ENCODE measurements around the gene SCRN1. TPM values are rescaled to one million over a fixed set of nuclear protein-coding genes. Genes with fewer than 3 reads are reported as not detected.
A peak's percentile ranks its signal among the peaks of the same experiment; 100 is the strongest.

SCRN1 gene
- total RNA-seq, 1 experiment from 2014 or later, result 20.5 TPM

- in situ Hi-C loops (cut with HindIII; ENCODE audit: low pct_unique_long_range_greater_than_20kb, low sequenced_read_pairs), result no loop called here
- DNase-seq (ENCODE audit: low read depth), result no peak
Observed at GRCh38 chr7:30018451-30018850, 28.9 kb upstream of the SCRN1 start.

DNA sequence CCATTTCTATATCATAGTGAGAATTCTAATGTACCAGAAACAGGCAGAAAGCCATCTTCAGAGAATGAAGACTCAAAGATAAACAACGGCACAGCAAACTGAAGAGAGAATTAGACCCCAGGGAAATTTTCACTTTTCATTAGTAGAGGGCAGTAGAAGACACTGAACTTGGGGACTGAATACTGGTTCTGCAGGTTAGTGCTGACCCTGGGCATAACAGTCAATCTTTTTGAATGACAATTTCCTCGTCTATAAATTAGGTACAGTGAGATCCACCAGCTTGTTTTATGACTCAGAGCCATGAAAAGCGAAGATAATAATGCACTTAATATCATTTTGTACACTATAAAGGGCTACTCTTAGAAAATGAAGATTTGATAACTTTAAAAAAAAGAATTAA lies 23.2 kb upstream of the SCRN1 start:
- in situ Hi-C loops (cut with HindIII; ENCODE audit: low pct_unique_long_range_greater_than_20kb, low sequenced_read_pairs), result no loop called here
- DNase-seq (ENCODE audit: low read depth), result no peak

GRCh38 chr7:30010021-30010420 lies 20.4 kb upstream of the SCRN1 start:
- in situ Hi-C loops (cut with HindIII; ENCODE audit: low pct_unique_long_range_greater_than_20kb, low sequenced_read_pairs), result no loop called here
- DNase-seq (ENCODE audit: low read depth), result no peak

DNA sequence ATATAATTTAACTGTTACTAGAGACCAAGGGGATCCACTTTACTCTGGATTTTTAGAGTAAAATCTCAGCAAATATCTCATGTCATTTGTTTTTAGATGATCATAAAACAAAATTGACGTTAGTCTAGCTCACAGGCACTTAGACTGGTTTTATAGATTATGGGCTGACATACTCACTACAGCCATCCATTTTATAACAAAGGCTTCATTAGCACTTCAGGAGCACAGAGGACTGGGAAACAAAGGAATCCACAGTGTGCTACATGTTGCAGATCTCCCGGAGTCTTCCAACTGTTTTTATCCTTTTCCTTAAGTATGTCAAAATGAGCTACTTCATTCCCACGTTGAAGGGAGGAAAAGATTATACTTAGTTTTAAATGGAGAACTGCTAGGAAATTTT lies 15.9 kb upstream of the SCRN1 start:
- in situ Hi-C loops (cut with HindIII; ENCODE audit: low pct_unique_long_range_greater_than_20kb, low sequenced_read_pairs), result no loop called here

DNA sequence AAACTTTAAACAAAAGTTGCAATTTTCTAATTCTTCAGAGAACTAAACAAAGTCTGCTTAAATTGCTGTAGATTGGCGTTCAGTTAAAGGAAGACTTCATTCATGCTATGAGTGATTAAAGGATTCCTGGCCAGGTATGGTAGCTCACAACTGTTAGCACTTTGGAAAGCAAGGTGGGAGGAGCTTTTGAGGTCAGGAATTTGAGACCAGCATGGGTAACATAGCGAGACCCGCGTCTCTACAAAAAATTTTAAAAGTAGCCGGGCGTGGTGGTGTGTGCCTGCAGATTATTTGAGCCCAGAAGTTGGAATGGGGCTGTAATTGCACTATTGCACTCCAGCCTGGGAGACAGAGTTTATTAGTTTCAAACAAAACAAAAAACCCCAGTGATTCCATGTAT lies 13.5 kb upstream of the SCRN1 start:
- in situ Hi-C loops (cut with HindIII; ENCODE audit: low pct_unique_long_range_greater_than_20kb, low sequenced_read_pairs), result no loop called here
- no peak for DNase-seq (ENCODE audit: low read depth)

More for the DNA sequence above, 15.9 kb upstream of the SCRN1 start:
- DNase-seq (ENCODE audit: low read depth), result no peak

DNA sequence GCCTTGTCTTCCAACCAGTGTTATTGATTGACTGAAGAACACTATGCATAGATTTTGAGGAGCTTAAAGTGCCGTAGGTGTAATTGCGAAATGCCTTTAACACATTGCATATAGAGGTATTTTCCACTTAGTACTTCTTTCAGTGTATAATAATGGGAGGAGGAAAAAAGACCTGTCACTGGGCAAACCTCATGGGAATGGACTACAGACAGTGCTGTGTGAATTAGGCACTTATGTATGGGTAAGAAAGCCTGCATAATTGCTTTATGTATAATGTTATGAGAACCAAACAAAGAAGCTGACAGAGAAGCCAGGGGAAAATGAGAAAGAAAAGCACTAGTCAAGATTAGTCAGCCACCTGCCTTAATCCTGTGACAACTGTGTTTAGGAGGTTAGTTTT lies 12.4 kb upstream of the SCRN1 start:
- DNase-seq (ENCODE audit: low read depth), result no peak
- in situ Hi-C loops (cut with HindIII; ENCODE audit: low pct_unique_long_range_greater_than_20kb, low sequenced_read_pairs), result no loop called here

DNA sequence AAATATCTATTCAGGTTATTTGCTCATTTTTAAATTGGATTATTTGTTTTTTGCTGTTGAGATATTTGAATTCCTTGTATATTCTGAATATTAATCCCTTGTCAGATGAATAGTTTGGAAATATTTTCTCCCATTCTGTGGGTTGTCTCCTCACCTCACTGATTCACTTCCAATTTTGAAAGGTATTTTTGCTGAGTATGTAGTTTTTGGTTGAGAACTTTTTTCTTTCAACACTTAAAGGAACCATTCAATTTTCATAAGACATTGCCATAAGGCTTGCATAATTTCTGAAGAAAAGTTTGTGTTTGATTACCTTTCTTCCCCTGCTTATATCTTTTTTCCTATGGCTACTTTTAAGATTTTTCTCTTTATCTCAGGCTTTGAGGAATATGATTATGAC lies 8.9 kb upstream of the SCRN1 start:
- no peak for DNase-seq (ENCODE audit: low read depth)
- in situ Hi-C loops (cut with HindIII; ENCODE audit: low pct_unique_long_range_greater_than_20kb, low sequenced_read_pairs), result no loop called here

DNA sequence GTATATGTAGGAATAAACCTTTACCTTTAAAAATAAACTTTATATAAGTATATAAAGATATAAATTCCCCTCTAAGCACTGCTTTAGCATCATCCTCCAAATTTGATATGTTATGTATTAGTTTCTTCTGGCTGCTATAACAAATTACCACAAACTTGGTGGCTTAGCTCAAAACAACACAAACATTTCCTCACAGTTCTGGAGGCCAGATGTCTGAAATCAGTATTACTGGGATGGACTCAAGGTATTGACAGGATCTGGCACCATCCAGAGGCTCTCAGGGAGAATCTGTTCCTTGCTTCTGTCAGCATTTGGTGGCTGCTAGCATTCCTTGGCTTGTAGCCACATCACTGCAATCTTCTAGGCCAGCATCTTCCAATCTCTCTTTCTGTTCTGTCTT lies 6.7 kb upstream of the SCRN1 start:
- no peak for DNase-seq (ENCODE audit: low read depth)
- in situ Hi-C loops (cut with HindIII; ENCODE audit: low pct_unique_long_range_greater_than_20kb, low sequenced_read_pairs), result no loop called here

- in situ Hi-C loops (cut with HindIII; ENCODE audit: low pct_unique_long_range_greater_than_20kb, low sequenced_read_pairs), result no loop called here
- DNase-seq (ENCODE audit: low read depth), result no peak
Observed at GRCh38 chr7:29995652-29996051, 6.1 kb upstream of the SCRN1 start.

GRCh38 chr7:29993140-29993539 lies 3.5 kb upstream of the SCRN1 start:
- DNase-seq (ENCODE audit: low read depth), result no peak
- in situ Hi-C loops (cut with HindIII; ENCODE audit: low pct_unique_long_range_greater_than_20kb, low sequenced_read_pairs), result no loop called here

DNA sequence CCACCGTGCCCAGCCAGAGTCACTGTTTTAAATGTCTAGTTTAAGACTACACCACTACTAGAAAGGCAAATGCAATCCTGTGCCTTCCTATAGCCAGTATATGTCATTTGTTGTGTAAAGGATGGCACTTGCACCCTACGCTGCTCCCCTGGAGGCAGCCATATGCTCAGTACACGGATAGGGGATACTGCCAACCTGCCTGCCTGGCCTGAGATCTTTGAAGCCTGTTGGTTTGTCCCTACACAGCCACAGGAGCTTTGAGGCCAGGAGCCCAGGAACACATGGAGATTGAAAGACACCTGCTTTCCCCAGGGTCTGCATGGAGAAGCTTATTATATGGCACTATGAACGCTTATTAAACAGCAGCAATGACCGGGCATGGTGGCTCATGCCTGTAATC lies 2.3 kb upstream of the SCRN1 start:
- in situ Hi-C loops (cut with HindIII; ENCODE audit: low pct_unique_long_range_greater_than_20kb, low sequenced_read_pairs), result no loop called here
- DNase-seq (ENCODE audit: low read depth), result no peak

GRCh38 chr7:29990931-29991330 lies 1.3 kb upstream of the SCRN1 start:
- no peak for DNase-seq (ENCODE audit: low read depth)
- in situ Hi-C loops (cut with HindIII; ENCODE audit: low pct_unique_long_range_greater_than_20kb, low sequenced_read_pairs), result no loop called here

DNA sequence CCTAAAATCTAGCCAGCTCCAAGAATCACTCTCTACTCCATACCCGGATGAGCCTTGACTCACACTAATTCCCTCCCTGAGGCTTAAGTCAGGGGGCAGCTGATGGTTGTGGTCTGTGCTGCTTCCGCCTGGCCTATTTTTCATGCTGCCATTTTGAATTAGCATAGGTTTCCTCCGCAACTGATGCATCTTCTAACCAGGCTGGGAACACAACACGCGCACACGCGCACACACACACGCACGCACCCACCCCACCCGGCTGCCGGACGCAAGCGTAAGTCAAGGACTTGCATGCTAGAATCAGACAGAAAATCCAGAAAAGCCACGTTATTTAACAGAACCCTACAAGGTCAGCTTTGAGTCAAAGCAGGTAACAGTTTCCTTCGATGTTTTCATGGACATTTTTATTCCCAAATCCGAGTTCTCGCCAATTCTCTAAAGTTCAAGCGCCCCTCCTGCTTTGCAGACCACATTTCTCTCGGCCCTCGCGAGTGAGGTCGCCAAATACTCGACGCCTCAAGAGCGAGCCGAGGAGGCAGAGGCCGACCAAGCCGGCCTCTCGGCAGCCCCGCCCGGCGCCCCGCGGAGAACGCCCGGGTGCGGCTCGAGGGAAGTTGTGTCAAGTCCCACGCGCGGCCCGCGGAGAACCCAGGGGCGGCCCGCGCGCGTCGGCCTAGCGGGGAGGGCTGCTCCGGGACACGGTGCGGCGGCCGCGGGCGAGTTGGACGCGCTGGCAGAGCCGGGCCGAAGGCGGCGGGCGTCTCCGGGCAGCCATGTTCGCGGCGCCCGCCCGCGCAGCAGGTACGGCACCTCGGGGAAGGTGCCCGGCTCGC lies 961 bp downstream of the SCRN1 start:
- peak; percentile 27 for DNase-seq (ENCODE audit: low read depth)
- in situ Hi-C loops (cut with HindIII; ENCODE audit: low pct_unique_long_range_greater_than_20kb, low sequenced_read_pairs), result no loop called here

DNA sequence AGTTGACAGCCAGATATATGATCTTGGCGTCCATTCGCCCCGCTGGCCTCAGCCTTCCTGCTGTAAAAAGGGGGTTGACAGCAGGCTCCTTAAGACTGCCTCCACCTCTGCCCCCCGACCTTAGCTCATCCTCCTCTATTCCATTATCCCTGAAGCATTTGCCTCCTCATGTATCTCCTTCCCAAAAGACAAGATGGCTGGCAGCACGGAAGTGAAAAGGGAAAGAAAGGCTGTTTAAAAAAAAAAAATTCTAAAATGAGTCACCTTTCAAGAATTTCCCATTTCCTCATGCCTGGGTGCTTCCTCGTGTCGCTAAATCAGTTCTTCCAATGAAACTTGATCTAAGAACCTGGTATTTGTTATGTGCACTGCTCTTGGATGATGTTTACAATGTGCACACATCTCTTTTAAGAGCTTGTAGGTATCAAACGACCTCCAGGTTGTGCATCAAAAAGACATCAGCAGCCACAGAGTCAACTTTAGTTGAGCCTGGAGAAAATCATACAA lies 1.7 kb downstream of the SCRN1 start:
- in situ Hi-C loops (cut with HindIII; ENCODE audit: low pct_unique_long_range_greater_than_20kb, low sequenced_read_pairs), result no loop called here
- peak; percentile 84 for DNase-seq (ENCODE audit: low read depth)

DNA sequence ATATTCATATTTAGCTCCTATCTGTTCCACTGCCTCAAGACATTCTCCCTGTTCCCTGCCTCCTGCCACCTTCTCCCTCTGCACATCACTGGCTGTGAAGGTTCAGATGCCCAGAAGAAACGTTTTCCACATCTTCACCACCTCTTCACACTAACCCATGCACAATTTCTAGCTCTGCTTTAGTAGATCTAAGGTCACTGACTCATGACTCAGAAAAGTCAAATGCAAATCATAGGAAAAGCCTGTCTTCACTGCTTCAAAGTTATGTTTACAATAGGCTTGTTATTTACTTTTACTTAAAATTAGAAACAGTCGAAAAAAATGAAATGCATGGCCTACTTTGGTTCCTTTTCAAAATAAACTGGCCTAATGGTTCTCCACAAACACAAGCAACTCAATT lies 2.5 kb downstream of the SCRN1 start:
- in situ Hi-C loops (cut with HindIII; ENCODE audit: low pct_unique_long_range_greater_than_20kb, low sequenced_read_pairs), result no loop called here
- peak; percentile 30 for DNase-seq (ENCODE audit: low read depth)

GRCh38 chr7:29980151-29980550 lies 9.4 kb downstream of the SCRN1 start:
- in situ Hi-C loops (cut with HindIII; ENCODE audit: low pct_unique_long_range_greater_than_20kb, low sequenced_read_pairs), result no loop called here
- DNase-seq (ENCODE audit: low read depth), result no peak

DNA sequence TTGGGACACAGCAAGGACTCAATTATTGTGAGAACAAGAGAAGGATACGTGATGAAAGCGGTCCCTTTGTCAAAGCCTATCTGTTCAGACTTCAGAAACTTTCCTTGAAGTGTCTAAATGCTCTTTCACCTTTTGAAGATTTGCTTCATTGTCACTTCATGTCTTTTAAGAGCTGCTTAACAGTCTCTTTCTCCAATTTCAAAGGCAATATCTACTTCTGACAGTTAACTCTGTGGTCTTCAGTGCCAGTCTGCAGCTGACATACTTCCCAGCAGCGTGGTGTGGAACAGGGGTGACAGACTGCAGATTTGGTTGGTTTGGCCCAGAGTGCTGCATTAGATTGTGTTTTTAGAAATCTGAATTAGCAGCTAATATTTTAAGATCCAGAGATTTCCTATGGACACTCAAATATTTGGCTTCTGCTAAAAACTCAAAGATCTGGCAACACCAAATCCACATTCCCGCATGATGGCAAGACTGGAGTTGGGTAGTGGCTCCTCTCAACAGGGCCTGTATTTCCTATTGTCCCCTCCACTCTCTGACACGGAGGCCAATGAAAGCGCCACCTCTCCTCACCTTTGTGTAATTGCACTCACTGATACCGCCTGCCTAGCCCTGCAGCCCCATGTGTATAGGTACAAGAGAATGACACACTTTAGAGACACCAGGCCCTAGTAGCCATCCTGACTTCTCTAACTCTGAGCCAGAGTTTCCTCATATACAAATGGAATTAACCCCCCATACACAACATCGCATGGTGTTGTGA lies 11.5 kb downstream of the SCRN1 start:
- DNase-seq (ENCODE audit: low read depth), result no peak
- in situ Hi-C loops (cut with HindIII; ENCODE audit: low pct_unique_long_range_greater_than_20kb, low sequenced_read_pairs), result no loop called here

- in situ Hi-C loops (cut with HindIII; ENCODE audit: low pct_unique_long_range_greater_than_20kb, low sequenced_read_pairs), result no loop called here
- no peak for DNase-seq (ENCODE audit: low read depth)
Observed at GRCh38 chr7:29976673-29977415, 12.8 kb downstream of the SCRN1 start.

- no peak for DNase-seq (ENCODE audit: low read depth)
- in situ Hi-C loops (cut with HindIII; ENCODE audit: low pct_unique_long_range_greater_than_20kb, low sequenced_read_pairs), result no loop called here
Observed at GRCh38 chr7:29976266-29976665, 13.3 kb downstream of the SCRN1 start.

Data from Caki2 (cell line).